Measurements from ENCODE around the gene SYNE3. TPM values are rescaled to one million over a fixed set of nuclear protein-coding genes. Genes with fewer than 3 reads are reported as not detected.
A peak's percentile ranks its signal among the peaks of the same experiment; 100 is the strongest.

Gene SYNE3
- total RNA-seq, 1 donor from 2014 or later = 21.4 TPM

GRCh38 chr14:95469134-95469481, 47.3 kb downstream of the SYNE3 start:
- H3K27me3 ChIP-seq (ENCODE audit: control insufficient read depth in 3 of 3, insufficient read depth in 3 of 3, low read length in 3 of 3) = no peaks in the 10 kb centered on the region
- no peak overlapping the region for H3K4me3 ChIP-seq (ENCODE audit: low read length in 3 of 3)
- no peak overlapping the region for H3K9ac ChIP-seq (ENCODE audit: low read depth in 1 of 3, low read length in 3 of 3)
- H3K27ac ChIP-seq (ENCODE audit: low read depth, low read length) = no peak overlapping the region
- peaks cover 5 to 30% (median 21%) of the 10 kb centered on the region in 3 donors for H3K36me3 ChIP-seq (ENCODE audit: control insufficient read depth in 3 of 3, insufficient read depth in 3 of 3, low read length in 3 of 3)
- peaks cover 25 to 52% (median 37%) of the 10 kb centered on the region in 3 donors for H3K4me1 ChIP-seq (ENCODE audit: control insufficient read depth in 3 of 3, insufficient read depth in 3 of 3, low read length in 3 of 3)
- H3K9me3 ChIP-seq (ENCODE audit: control insufficient read depth in 3 of 3, low read length in 3 of 3) = no peaks in the 10 kb centered on the region

- no peak overlapping the region for H3K27ac ChIP-seq (ENCODE audit: low read depth, low read length)
- H3K27me3 ChIP-seq (ENCODE audit: control insufficient read depth in 3 of 3, insufficient read depth in 3 of 3, low read length in 3 of 3) = no peaks in the 10 kb centered on the region
- peaks cover 3 to 28% (median 17%) of the 10 kb centered on the region in 3 donors for H3K36me3 ChIP-seq (ENCODE audit: control insufficient read depth in 3 of 3, insufficient read depth in 3 of 3, low read length in 3 of 3)
- no peak overlapping the region for H3K4me3 ChIP-seq (ENCODE audit: low read length in 3 of 3)
- H3K9me3 ChIP-seq (ENCODE audit: control insufficient read depth in 3 of 3, low read length in 3 of 3) = no peaks in the 10 kb centered on the region
- no peak overlapping the region for H3K9ac ChIP-seq (ENCODE audit: low read depth in 1 of 3, low read length in 3 of 3)
- H3K4me1 ChIP-seq (ENCODE audit: control insufficient read depth in 3 of 3, insufficient read depth in 3 of 3, low read length in 3 of 3) = peaks cover 30 to 58% (median 42%) of the 10 kb centered on the region in 3 donors
Observed at GRCh38 chr14:95468448-95469133, 47.9 kb downstream of the SYNE3 start.

GRCh38 chr14:95467657-95468056, 48.8 kb downstream of the SYNE3 start:
- H3K4me3 ChIP-seq (ENCODE audit: low read length in 3 of 3) = no peak overlapping the region
- H3K36me3 ChIP-seq (ENCODE audit: control insufficient read depth in 3 of 3, insufficient read depth in 3 of 3, low read length in 3 of 3) = peaks cover 7 to 23% (median 13%) of the 10 kb centered on the region in 3 donors
- peak overlapping the region; percentile 7 for H3K27ac ChIP-seq (ENCODE audit: low read depth, low read length)
- no peaks in the 10 kb centered on the region for H3K9me3 ChIP-seq (ENCODE audit: control insufficient read depth in 3 of 3, low read length in 3 of 3)
- H3K4me1 ChIP-seq (ENCODE audit: control insufficient read depth in 3 of 3, insufficient read depth in 3 of 3, low read length in 3 of 3) = peaks cover 33 to 54% (median 44%) of the 10 kb centered on the region in 3 donors
- H3K27me3 ChIP-seq (ENCODE audit: control insufficient read depth in 3 of 3, insufficient read depth in 3 of 3, low read length in 3 of 3) = no peaks in the 10 kb centered on the region
- no peak overlapping the region for H3K9ac ChIP-seq (ENCODE audit: low read depth in 1 of 3, low read length in 3 of 3)

GRCh38 chr14:95467232-95467631, 49.2 kb downstream of the SYNE3 start:
- Histone ChIP-seq H3K4me1 (ENCODE audit: control insufficient read depth in 3 of 3, insufficient read depth in 3 of 3, low read length in 3 of 3) (peaks cover 28 to 49% (median 43%) of the 10 kb centered on the region in 3 donors), H3K36me3 (ENCODE audit: control insufficient read depth in 3 of 3, insufficient read depth in 3 of 3, low read length in 3 of 3) (peaks cover 7 to 23% (median 13%) of the 10 kb centered on the region in 3 donors), H3K27ac (ENCODE audit: low read depth, low read length) (peak overlapping the region; percentile 7), H3K27me3 (ENCODE audit: control insufficient read depth in 3 of 3, insufficient read depth in 3 of 3, low read length in 3 of 3) (no peaks in the 10 kb centered on the region), H3K9me3 (ENCODE audit: control insufficient read depth in 3 of 3, low read length in 3 of 3) (no peaks in the 10 kb centered on the region), H3K9ac (ENCODE audit: low read depth in 1 of 3, low read length in 3 of 3) (no peak overlapping the region), H3K4me3 (ENCODE audit: low read length in 3 of 3) (no peak overlapping the region)

Small RNAs within 50 kb of the gene (small RNA-seq; reads per million reads assigned to genes)
- 2.8 reads per million, percentile 87 among the genes with 10 or more reads in this experiment for gene SCARNA13

Other genes starting within 250 kb of the SYNE3 start
- 2.1 TPM for gene CLMN, start 196.7 kb downstream of the SYNE3 start, total RNA-seq
- gene GLRX5, start 18.4 kb upstream of the SYNE3 start, total RNA-seq = 74.1 TPM
- 1.0 TPM for gene TCL1B, start 169.8 kb upstream of the SYNE3 start, total RNA-seq
- 1.6 TPM for gene TCL1A, start 197.5 kb upstream of the SYNE3 start, total RNA-seq